K562 (cell line): ENCODE data around the gene RAD51D. TPM values are rescaled to one million over a fixed set of nuclear protein-coding genes. Genes with fewer than 3 reads are reported as not detected.

Experiments used
- FOXM1 ChIP-seq, 2 experiments: fragments of 450-650 bp in 1 of 2; sonication (generic) in 1 of 2; formaldehyde crosslinking in 1 of 2; IDR thresholded peaks; 2 replicates each; pipeline versions ENCODE4 v1.6.1 to v1.9.0; 2017 to 2022; ENCODE audit warnings: low read depth in 2 of 2, mild to moderate bottlenecking in 2 of 2, missing genetic modification reagents in 1 of 2, moderate library complexity in 1 of 2
- SNRNP70 ChIP-seq: fragments of 200-400 bp; formaldehyde crosslinking; optimal IDR thresholded peaks from 2 replicates; pipeline ENCODE3; 2017; ENCODE audit warnings: low read depth, low read length
- TCFL5 ChIP-seq: fragments of 250-450 bp; sonication (Bioruptor Pico); conservative IDR thresholded peaks from 2 replicates; pipeline ENCODE4 v1.6.1; 2021; ENCODE audit warnings: mild to moderate bottlenecking, moderate library complexity, matching md5 sums
- ZBTB26 ChIP-seq: fragments of 450-650 bp; formaldehyde crosslinking; IDR thresholded peaks from 2 replicates; pipeline ENCODE4 v1.4.0; 2022; ENCODE audit warnings: missing genetic modification characterization
- ZNF518B ChIP-seq: fragments of 250-450 bp; sonication (Bioruptor Pico); IDR thresholded peaks from 2 replicates; pipeline ENCODE4 v1.5.0; 2021; ENCODE audit warnings: mild to moderate bottlenecking, moderate library complexity
- polyA plus RNA-seq, 8 experiments: library from polyadenylated mRNA; depleted of rRNA in 4 of 8; stranded (reverse) in 5 of 8; unstranded in 3 of 8; fragments of >200 nt; fragmentation: Nextera tagmentation in 2 of 8; fragmentation: Illumina TruSeq in 1 of 8; extraction: Ambion mirVana in 2 of 8; extraction: Trizol in 1 of 8; gene quantifications; 2 replicates each; pipeline versions ENCODE4 v1.2.1 to v1.2.3, GENCODE V29; 2011 to 2014; ENCODE audit warnings: inconsistent platforms in 1 of 8, missing spikeins in 1 of 8
- total RNA-seq, 7 experiments: library from RNA; depleted of rRNA in 6 of 7; stranded (reverse); fragments of >200 nt in 6 of 7; fragmentation: Illumina TruSeq in 2 of 7; extraction: Trizol in 2 of 7; gene quantifications; 2 replicates each; pipeline versions ENCODE4 v1.2.1 to v1.2.3, GENCODE V29; 2011 to 2021; ENCODE audit warnings: low replicate concordance in 1 of 7

The RAD51D gene
- total and polyA plus RNA-seq, 9 of the 15 experiments (the other 6 are each of a cell fraction or from before 2014, with no cell fraction given), result 2.2 to 16.9 (median 8.7) TPM

- no peak for TF ChIP-seq ZBTB26 (CRISPR knock-in tag)
- TF ChIP-seq SNRNP70, result no peak
- TF ChIP-seq ZNF518B (CRISPR knock-in tag), result no peak
- no peak for TF ChIP-seq FOXM1 (IDR thresholded peaks at IDR 0.05; ENCODE audit: low read depth)
- TF ChIP-seq FOXM1 (CRISPR knock-in tag; IDR thresholded peaks at IDR 0.05; ENCODE audit: low read depth), result no peak
- no peak for TF ChIP-seq TCFL5 (CRISPR knock-in tag)
Observed at GRCh38 chr17:35121315-35121714, 1.7 kb upstream of the RAD51D start, which contains the start of gene FNDC8 (continued).
